MM.1S (cell line): ENCODE measurements around the gene PPARD.

ENCODE experiments used
- DNase-seq: peaks from one replicate; pipeline ENCODE4 v3.0.0-alpha.2; 2015
- H2AFZ ChIP-seq: fragments of 300-600 bp; sonication (generic); 2 replicates; pipeline ENCODE4 v1.6.0; 2016; ENCODE audit warnings: antibody characterized with exemption, low read length
- H3F3A ChIP-seq: fragments of 300-600 bp; sonication (generic); 2 replicates; pipeline ENCODE4 v1.6.1; 2016; ENCODE audit warnings: mild to moderate bottlenecking, antibody characterized with exemption, low read length, moderate library complexity, mixed read lengths; ENCODE audit not compliant: insufficient read depth
- H3K27ac ChIP-seq: fragments of 300-600 bp; sonication (generic); 2 replicates; pipeline ENCODE4 v1.5.1; 2016; ENCODE audit warnings: mild to moderate bottlenecking, low read length
- H3K27me3 ChIP-seq: fragments of 300-600 bp; sonication (generic); replicated peaks from 2 replicates; pipeline ENCODE4 v1.6.0; 2016; ENCODE audit warnings: low read length; ENCODE audit not compliant: insufficient read depth
- H3K36me3 ChIP-seq: fragments of 300-600 bp; sonication (generic); replicated peaks from 2 replicates; pipeline ENCODE4 v1.6.1; 2016; ENCODE audit warnings: mild to moderate bottlenecking, low read length, mixed read lengths; ENCODE audit not compliant: insufficient read depth
- H3K4me1 ChIP-seq: fragments of 300-600 bp; sonication (generic); 2 replicates; pipeline ENCODE4 v1.6.1; 2016; ENCODE audit warnings: low read length, mixed read lengths
- H3K4me2 ChIP-seq: fragments of 300-600 bp; sonication (generic); 2 replicates; pipeline ENCODE4 v1.6.0; 2016; ENCODE audit warnings: low read depth, low read length
- H3K4me3 ChIP-seq: fragments of 300-600 bp; sonication (generic); 2 replicates; pipeline ENCODE4 v1.5.1; 2016; ENCODE audit warnings: low read length, mixed read lengths
- H3K79me2 ChIP-seq: fragments of 300-600 bp; sonication (generic); 2 replicates; pipeline ENCODE4 v1.6.1; 2016; ENCODE audit warnings: mixed run types, low read length, mixed read lengths
- H3K9ac ChIP-seq: fragments of 300-600 bp; sonication (generic); 2 replicates; pipeline ENCODE4 v1.6.1; 2016; ENCODE audit warnings: low read length, mixed read lengths
- H3K9me2 ChIP-seq: fragments of 300-600 bp; sonication (generic); replicated peaks from 2 replicates; pipeline ENCODE4 v1.6.1; 2016; ENCODE audit warnings: mild to moderate bottlenecking, low read length, mixed read lengths; ENCODE audit not compliant: insufficient read depth
- H3K9me3 ChIP-seq: fragments of 300-600 bp; sonication (generic); replicated peaks from 2 replicates; pipeline ENCODE4 v1.6.1; 2016; ENCODE audit warnings: mild to moderate bottlenecking, low read length, mixed read lengths; ENCODE audit not compliant: insufficient read depth
- H4K20me1 ChIP-seq: fragments of 300-600 bp; sonication (generic); 2 replicates; pipeline ENCODE4 v1.6.1; 2016; ENCODE audit warnings: mild to moderate bottlenecking, low read length, moderate library complexity, mixed read lengths; ENCODE audit not compliant: insufficient read depth
- CTCF ChIP-seq: fragments of 300-600 bp; sonication (generic); IDR thresholded peaks from 2 replicates; pipeline ENCODE4 v1.5.1; 2016; ENCODE audit warnings: antibody characterized with exemption, low read length, mixed read lengths
- EZH2 ChIP-seq: fragments of 300-600 bp; sonication (generic); optimal IDR thresholded peaks from 2 replicates; pipeline ENCODE3; 2017; ENCODE audit warnings: low read depth, mild to moderate bottlenecking, antibody characterized with exemption, low read length, mixed read lengths
- EZH2phosphoT487 ChIP-seq: fragments of 300-600 bp; sonication (generic); IDR thresholded peaks from 2 replicates; pipeline ENCODE4 v1.6.1; 2018; ENCODE audit warnings: antibody characterized with exemption, low read length

Gene PPARD

GRCh38 chr6:35402856-35403191 lies 60.5 kb downstream of the PPARD start:
- Histone ChIP-seq H4K20me1 (peaks cover 3% of the 10 kb centered on the region; the same call in 1 of the 2 replicates), H3K4me2 (no peak overlapping the region), H2AFZ (no peak overlapping the region), H3K9me2 (no peaks in the 10 kb centered on the region), H3K36me3 (no peaks in the 10 kb centered on the region), H3K4me3 (no peak overlapping the region), H3K27me3 (no peaks in the 10 kb centered on the region), H3K4me1 (peaks cover 15% of the 10 kb centered on the region), H3K79me2 (no peaks in the 10 kb centered on the region), H3K9me3 (no peaks in the 10 kb centered on the region), H3K27ac (no peak overlapping the region), H3F3A (no peaks in the 10 kb centered on the region), H3K9ac (no peak overlapping the region)
- DNase-seq: no peak
- TF ChIP-seq EZH2phosphoT487 (no peak), CTCF (no peak), EZH2 (no peak)

DNA sequence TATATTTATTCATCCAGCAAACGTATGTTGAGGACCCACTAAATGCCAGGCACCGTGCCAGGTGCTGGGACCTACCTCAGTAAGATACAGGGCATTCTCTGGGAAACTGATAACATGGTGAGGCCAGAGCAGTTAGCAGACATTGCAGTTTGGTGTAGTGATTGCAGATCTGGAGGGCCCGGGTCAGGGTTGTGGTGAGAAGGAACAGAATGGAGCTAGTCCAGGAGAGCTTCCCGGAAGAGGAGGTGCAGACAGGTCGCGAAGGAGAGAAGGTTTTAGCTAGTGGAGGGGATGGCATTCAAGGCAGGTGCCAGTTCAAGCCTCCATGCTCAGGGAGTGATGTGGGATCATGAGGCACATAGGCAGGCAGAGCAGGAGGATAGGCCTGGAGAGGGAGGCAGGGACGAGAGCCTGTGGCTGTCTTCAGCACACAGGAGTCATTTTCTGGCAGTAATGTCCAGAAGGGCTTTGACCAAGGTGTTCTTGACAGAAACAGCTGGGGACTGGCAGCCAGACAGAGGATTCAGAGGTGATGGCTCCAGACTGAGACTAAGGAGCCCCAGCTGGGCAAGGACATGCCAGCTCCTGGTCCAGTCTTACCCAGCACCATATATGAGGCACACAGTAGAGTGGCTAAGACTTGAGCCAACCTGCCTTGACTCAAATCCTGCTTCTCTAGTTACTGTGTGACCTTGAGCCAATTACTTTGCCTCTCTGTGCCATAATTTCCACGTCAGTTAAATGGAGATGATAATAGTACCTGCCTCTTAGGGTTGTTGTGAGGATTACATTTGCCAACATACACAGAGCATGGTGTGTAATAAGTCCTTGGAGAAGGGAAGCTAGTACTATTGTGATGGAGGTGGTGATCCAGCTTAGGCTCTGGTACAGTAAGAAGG lies 61.4 kb downstream of the PPARD start:
- Histone ChIP-seq H2AFZ (no peak overlapping the region), H3K9ac (no peak overlapping the region), H3K79me2 (no peaks in the 10 kb centered on the region), H3K4me2 (no peak overlapping the region), H3K9me3 (no peaks in the 10 kb centered on the region), H3K27ac (no peak overlapping the region), H3K4me1 (peaks cover 15% of the 10 kb centered on the region), H4K20me1 (peaks cover 3% of the 10 kb centered on the region; the same call in 1 of the 2 replicates), H3K4me3 (no peak overlapping the region), H3K36me3 (no peaks in the 10 kb centered on the region), H3K27me3 (no peaks in the 10 kb centered on the region), H3F3A (no peaks in the 10 kb centered on the region), H3K9me2 (no peaks in the 10 kb centered on the region)
- no peak for DNase-seq
- no peak for TF ChIP-seq EZH2phosphoT487

GRCh38 chr6:35406711-35407485 lies 64.5 kb downstream of the PPARD start:
- no peaks in the 10 kb centered on the region for H3K79me2 ChIP-seq
- peaks cover 7% of the 10 kb centered on the region for H3K4me1 ChIP-seq
- no peak overlapping the region for H2AFZ ChIP-seq
- no peak overlapping the region for H3K9ac ChIP-seq
- H3K36me3 ChIP-seq: no peaks in the 10 kb centered on the region
- no peaks in the 10 kb centered on the region for H3K9me2 ChIP-seq
- TF ChIP-seq EZH2: no peak
- no peak for TF ChIP-seq CTCF
- TF ChIP-seq EZH2phosphoT487: no peak
- H4K20me1 ChIP-seq: no peaks in the 10 kb centered on the region
- DNase-seq: no peak
- no peaks in the 10 kb centered on the region for H3K27me3 ChIP-seq
- no peaks in the 10 kb centered on the region for H3F3A ChIP-seq
- H3K9me3 ChIP-seq: no peaks in the 10 kb centered on the region
- no peak overlapping the region for H3K4me3 ChIP-seq
- H3K4me2 ChIP-seq: no peak overlapping the region
- no peak overlapping the region for H3K27ac ChIP-seq
